GM19395 (cell line): ENCODE results near the gene RIOX2.
A peak's percentile ranks its signal among the peaks of the same experiment; 100 is the strongest.
"Not testable (repeated sequence)": the region's sequence is repeated elsewhere in the genome, so short reads cannot be mapped to it uniquely, and the experiment has no call there.

Experiments used
- ATAC-seq: cut with Tn5 transposase; IDR thresholded peaks from one replicate; pipeline ENCODE4 v1.9.1; 2021; ENCODE audit warnings: mild to moderate bottlenecking, moderate library complexity; ENCODE audit not compliant: unreplicated experiment

Gene RIOX2

GRCh38 chr3:97971679-97972567, at the start of gene RIOX2:
Gene RIOX2, minus strand, starts transcription at chr3:97972431. Its CDS starts 4,838 bp downstream, at chr3:97967593.
- ATAC-seq = peak; percentile 90

- no peak for ATAC-seq
Observed at GRCh38 chr3:98020412-98020811, 48.2 kb upstream of the RIOX2 start.

- ATAC-seq = no peak
Observed at GRCh38 chr3:98018301-98018700, 46.1 kb upstream of the RIOX2 start.

GRCh38 chr3:98014268-98014585, 42.0 kb upstream of the RIOX2 start:
- ATAC-seq = no peak

- ATAC-seq = no peak
Observed at GRCh38 chr3:98013411-98014267, 41.4 kb upstream of the RIOX2 start.

GRCh38 chr3:98012979-98013378, 40.7 kb upstream of the RIOX2 start:
- no peak for ATAC-seq

- ATAC-seq = not testable (repeated sequence)
Observed at GRCh38 chr3:98010883-98011449, 38.7 kb upstream of the RIOX2 start.

- no peak for ATAC-seq
Observed at GRCh38 chr3:98010194-98010882, 38.1 kb upstream of the RIOX2 start.

- peak; percentile 78 for ATAC-seq
Observed at GRCh38 chr3:98008855-98009254, 36.6 kb upstream of the RIOX2 start.

GRCh38 chr3:98005438-98005837, 33.2 kb upstream of the RIOX2 start:
- no peak for ATAC-seq

- no peak for ATAC-seq
Observed at GRCh38 chr3:98004721-98005120, 32.5 kb upstream of the RIOX2 start.

- ATAC-seq = peak; percentile 86
Observed at GRCh38 chr3:98003306-98003969, 31.2 kb upstream of the RIOX2 start.

GRCh38 chr3:98002717-98003116, 30.5 kb upstream of the RIOX2 start:
- ATAC-seq = no peak

GRCh38 chr3:97999994-98000393, 27.8 kb upstream of the RIOX2 start:
- ATAC-seq = no peak

- no peak for ATAC-seq
Observed at GRCh38 chr3:97999103-97999502, 26.9 kb upstream of the RIOX2 start.

- ATAC-seq = no peak
Observed at GRCh38 chr3:97996988-97997387, 24.8 kb upstream of the RIOX2 start.

- no peak for ATAC-seq
Observed at GRCh38 chr3:97994328-97994945, 22.2 kb upstream of the RIOX2 start.

- no peak for ATAC-seq
Observed at GRCh38 chr3:97993526-97993925, 21.3 kb upstream of the RIOX2 start.

- no peak for ATAC-seq
Observed at GRCh38 chr3:97992547-97993173, 20.4 kb upstream of the RIOX2 start.

GRCh38 chr3:97991293-97991682, 19.1 kb upstream of the RIOX2 start:
- no peak for ATAC-seq
